ENCODE data around the gene CYS1.

DNA sequence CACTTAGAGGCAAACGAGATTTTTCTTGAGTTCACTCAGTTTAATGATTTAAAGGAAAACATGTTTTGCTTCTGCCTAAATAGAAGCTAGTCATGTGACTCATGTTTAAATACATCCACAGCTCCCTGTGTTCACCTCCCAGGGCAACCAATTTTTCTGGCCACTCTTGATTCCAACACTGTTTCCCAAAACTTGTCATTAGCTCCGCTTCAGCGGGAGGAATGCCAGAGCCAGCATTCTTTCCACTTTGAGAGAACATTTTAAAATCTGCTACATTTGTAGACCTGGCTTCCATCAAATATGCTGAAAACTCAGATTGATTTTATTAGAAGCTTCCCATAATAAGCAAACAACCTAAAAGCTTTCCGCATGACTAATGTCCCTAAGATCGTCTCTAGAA lies 2.8 kb upstream of the CYS1 start:
- TF ChIP-seq, protein P1, sequence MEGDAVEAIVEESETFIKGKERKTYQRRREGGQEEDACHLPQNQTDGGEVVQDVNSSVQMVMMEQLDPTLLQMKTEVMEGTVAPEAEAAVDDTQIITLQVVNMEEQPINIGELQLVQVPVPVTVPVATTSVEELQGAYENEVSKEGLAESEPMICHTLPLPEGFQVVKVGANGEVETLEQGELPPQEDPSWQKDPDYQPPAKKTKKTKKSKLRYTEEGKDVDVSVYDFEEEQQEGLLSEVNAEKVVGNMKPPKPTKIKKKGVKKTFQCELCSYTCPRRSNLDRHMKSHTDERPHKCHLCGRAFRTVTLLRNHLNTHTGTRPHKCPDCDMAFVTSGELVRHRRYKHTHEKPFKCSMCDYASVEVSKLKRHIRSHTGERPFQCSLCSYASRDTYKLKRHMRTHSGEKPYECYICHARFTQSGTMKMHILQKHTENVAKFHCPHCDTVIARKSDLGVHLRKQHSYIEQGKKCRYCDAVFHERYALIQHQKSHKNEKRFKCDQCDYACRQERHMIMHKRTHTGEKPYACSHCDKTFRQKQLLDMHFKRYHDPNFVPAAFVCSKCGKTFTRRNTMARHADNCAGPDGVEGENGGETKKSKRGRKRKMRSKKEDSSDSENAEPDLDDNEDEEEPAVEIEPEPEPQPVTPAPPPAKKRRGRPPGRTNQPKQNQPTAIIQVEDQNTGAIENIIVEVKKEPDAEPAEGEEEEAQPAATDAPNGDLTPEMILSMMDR (IDR thresholded peaks at IDR 0.05; ENCODE audit: low read depth, low read length) = no peak
- TF ChIP-seq, protein P2, sequence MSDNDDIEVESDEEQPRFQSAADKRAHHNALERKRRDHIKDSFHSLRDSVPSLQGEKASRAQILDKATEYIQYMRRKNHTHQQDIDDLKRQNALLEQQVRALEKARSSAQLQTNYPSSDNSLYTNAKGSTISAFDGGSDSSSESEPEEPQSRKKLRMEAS (IDR thresholded peaks at IDR 0.05; ENCODE audit: low read depth, low read length) = no peak
- TF ChIP-seq POLR2A (IDR thresholded peaks at IDR 0.05; ENCODE audit: extremely low read depth, insufficient read length) (no peak), MYC (IDR thresholded peaks at IDR 0.05; ENCODE audit: low read depth, low read length) (no peak)

All from NB4 (cell line).